ENCODE data around the gene NPHP4. TPM values are rescaled to one million over a fixed set of nuclear protein-coding genes. Genes with fewer than 3 reads are reported as not detected.

The NPHP4 gene
- total RNA-seq, 1 donor = 8.0 TPM

DNA sequence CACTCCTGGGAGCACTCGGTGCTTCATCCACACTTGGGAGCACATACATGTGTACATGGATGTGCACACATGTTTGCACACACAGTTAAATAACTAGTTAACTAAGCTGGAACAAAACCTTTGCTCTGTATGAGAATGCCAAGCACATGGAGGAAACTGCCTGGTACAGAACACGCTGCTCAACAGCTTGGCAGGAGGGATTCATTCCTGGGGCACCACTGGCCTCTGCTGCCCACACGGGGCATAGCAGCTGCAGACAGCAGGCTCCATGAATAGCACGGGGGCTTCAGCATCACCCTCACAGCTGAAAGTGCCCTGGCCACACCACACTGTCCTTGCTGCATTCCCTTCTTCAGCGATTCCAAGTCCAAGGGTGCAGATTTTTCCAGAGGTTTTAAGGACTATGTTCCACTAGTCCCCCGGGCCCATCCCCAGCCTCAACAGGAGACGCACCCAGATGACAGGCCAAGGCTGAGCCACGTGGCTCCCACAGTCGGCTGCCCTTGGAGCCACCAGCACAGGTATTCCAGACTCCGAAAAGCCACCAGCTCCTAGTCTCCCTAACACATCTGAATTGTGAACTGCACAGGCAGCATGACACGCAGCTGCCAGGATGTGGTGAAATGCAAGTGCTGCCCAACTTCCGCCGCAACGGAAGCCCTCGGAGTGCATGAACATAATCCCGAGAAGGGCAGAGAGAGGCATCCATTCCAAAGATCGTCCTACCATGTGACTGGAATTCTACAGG, 16.9 kb downstream of the NPHP4 start:
- Histone ChIP-seq H3K4me1 (ENCODE audit: insufficient read depth, low read length) (no peaks in the 10 kb centered on the region), H3K4me3 (ENCODE audit: insufficient read depth, low read length) (no peak overlapping the region), H3K36me3 (ENCODE audit: insufficient read depth, low read length) (no peaks in the 10 kb centered on the region), H3K27ac (ENCODE audit: low read depth, low read length) (no peak overlapping the region), H3K4me2 (ENCODE audit: insufficient read depth, low read length) (no peak overlapping the region), H3K9me3 (ENCODE audit: low read depth, low read length) (no peaks in the 10 kb centered on the region), H2AFZ (ENCODE audit: low read length) (no peak overlapping the region), H4K20me1 (ENCODE audit: insufficient read depth, low read length) (peaks cover 14% of the 10 kb centered on the region), H3K27me3 (ENCODE audit: insufficient read depth, low read length) (no peaks in the 10 kb centered on the region), H3K79me2 (ENCODE audit: insufficient read depth, low read length) (no peaks in the 10 kb centered on the region)
- peak; percentile 92 for DNase-seq (ENCODE audit: insufficient read length, low spot score, missing footprints)
- TF ChIP-seq CTCF (IDR thresholded peaks at IDR 0.05; ENCODE audit: extremely low read depth, low read depth, low read length) = peak; percentile 97

DNA sequence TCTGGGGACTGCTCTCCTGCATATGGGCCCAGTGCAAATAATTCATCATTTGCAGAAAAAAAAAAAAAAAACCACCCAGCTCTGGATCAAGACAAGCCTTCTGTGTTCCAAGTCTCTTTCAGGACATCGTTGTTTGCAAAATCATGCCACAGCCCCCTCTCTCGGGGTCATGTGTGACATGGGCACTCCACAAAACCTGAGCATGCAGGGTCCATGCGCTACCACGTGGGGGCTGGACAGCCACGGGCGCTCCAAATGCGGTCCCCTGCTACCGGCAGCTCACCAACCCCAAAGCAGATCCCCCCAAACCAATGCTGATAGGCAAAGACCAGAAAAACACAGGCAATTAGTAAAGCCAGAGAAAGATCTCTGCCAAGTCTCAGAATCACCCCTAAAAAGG, 17.6 kb downstream of the NPHP4 start:
- H3K4me3 ChIP-seq (ENCODE audit: insufficient read depth, low read length) = no peak overlapping the region
- H3K27ac ChIP-seq (ENCODE audit: low read depth, low read length) = no peak overlapping the region
- DNase-seq (ENCODE audit: insufficient read length, low spot score, missing footprints) = peak; percentile 31
- H3K27me3 ChIP-seq (ENCODE audit: insufficient read depth, low read length) = no peaks in the 10 kb centered on the region
- no peaks in the 10 kb centered on the region for H3K36me3 ChIP-seq (ENCODE audit: insufficient read depth, low read length)
- H3K4me2 ChIP-seq (ENCODE audit: insufficient read depth, low read length) = no peak overlapping the region
- no peak overlapping the region for H2AFZ ChIP-seq (ENCODE audit: low read length)
- no peaks in the 10 kb centered on the region for H3K4me1 ChIP-seq (ENCODE audit: insufficient read depth, low read length)
- H3K9me3 ChIP-seq (ENCODE audit: low read depth, low read length) = no peaks in the 10 kb centered on the region
- TF ChIP-seq CTCF (IDR thresholded peaks at IDR 0.05; ENCODE audit: extremely low read depth, low read depth, low read length) = no peak
- H4K20me1 ChIP-seq (ENCODE audit: insufficient read depth, low read length) = peaks cover 14% of the 10 kb centered on the region
- H3K79me2 ChIP-seq (ENCODE audit: insufficient read depth, low read length) = no peaks in the 10 kb centered on the region

DNA sequence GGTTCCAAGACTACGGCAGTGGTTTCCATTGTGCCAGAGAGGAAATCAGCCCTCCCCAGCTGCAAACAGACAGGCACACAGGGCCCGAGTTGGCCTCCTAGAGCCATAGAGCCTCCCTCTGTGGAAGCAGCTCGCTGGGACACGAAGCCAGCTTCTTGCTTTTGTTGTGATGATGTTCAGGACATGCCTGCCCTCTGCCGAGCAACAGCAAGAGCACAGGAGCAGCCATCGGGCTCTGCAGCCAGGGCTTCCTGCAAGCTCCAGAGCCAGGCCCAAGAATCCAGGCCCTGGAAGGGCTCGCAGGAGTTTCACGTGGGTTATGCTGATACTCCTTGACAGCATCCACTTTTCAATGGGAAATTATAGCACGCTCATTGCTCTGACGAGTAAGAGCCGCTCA, 18.5 kb downstream of the NPHP4 start:
- Histone ChIP-seq H2AFZ (ENCODE audit: low read length) (no peak overlapping the region), H3K4me3 (ENCODE audit: insufficient read depth, low read length) (no peak overlapping the region), H4K20me1 (ENCODE audit: insufficient read depth, low read length) (peaks cover 14% of the 10 kb centered on the region), H3K4me1 (ENCODE audit: insufficient read depth, low read length) (no peaks in the 10 kb centered on the region), H3K36me3 (ENCODE audit: insufficient read depth, low read length) (no peaks in the 10 kb centered on the region), H3K4me2 (ENCODE audit: insufficient read depth, low read length) (no peak overlapping the region), H3K27ac (ENCODE audit: low read depth, low read length) (no peak overlapping the region), H3K79me2 (ENCODE audit: insufficient read depth, low read length) (no peaks in the 10 kb centered on the region), H3K9me3 (ENCODE audit: low read depth, low read length) (no peaks in the 10 kb centered on the region), H3K27me3 (ENCODE audit: insufficient read depth, low read length) (no peaks in the 10 kb centered on the region)
- peak; percentile 62 for DNase-seq (ENCODE audit: insufficient read length, low spot score, missing footprints)
- no peak for TF ChIP-seq CTCF (IDR thresholded peaks at IDR 0.05; ENCODE audit: extremely low read depth, low read depth, low read length)

- Histone ChIP-seq H2AFZ (ENCODE audit: low read length) (no peak overlapping the region), H3K79me2 (ENCODE audit: insufficient read depth, low read length) (no peaks in the 10 kb centered on the region), H3K4me3 (ENCODE audit: insufficient read depth, low read length) (no peak overlapping the region), H3K4me1 (ENCODE audit: insufficient read depth, low read length) (no peaks in the 10 kb centered on the region), H3K27me3 (ENCODE audit: insufficient read depth, low read length) (no peaks in the 10 kb centered on the region), H3K4me2 (ENCODE audit: insufficient read depth, low read length) (no peak overlapping the region), H4K20me1 (ENCODE audit: insufficient read depth, low read length) (peaks cover 8% of the 10 kb centered on the region), H3K27ac (ENCODE audit: low read depth, low read length) (no peak overlapping the region), H3K36me3 (ENCODE audit: insufficient read depth, low read length) (no peaks in the 10 kb centered on the region), H3K9me3 (ENCODE audit: low read depth, low read length) (no peaks in the 10 kb centered on the region)
- DNase-seq (ENCODE audit: insufficient read length, low spot score, missing footprints) = peak; percentile 53
- no peak for TF ChIP-seq CTCF (IDR thresholded peaks at IDR 0.05; ENCODE audit: extremely low read depth, low read depth, low read length)
These were observed 20.1 kb downstream of the NPHP4 start for GRCh38 chr1:5972198-5972520.
